Activated CD8-positive, alpha-beta memory T cell treated with anti-CD3 and anti-CD28 coated beads, Interleukin-2, amount 50 U/mL, for 24 hours (primary cell): Measurements from ENCODE around the gene CBFB.
"Not testable (repeated sequence)": the region's sequence is repeated elsewhere in the genome, so short reads cannot be mapped to it uniquely, and the experiment has no call there.

Source experiments
- DNase-seq: peaks from one replicate; pipeline ENCODE4 v3.0.0-alpha.2; 2020; ENCODE audit errors: extremely low read depth

CBFB gene

DNA sequence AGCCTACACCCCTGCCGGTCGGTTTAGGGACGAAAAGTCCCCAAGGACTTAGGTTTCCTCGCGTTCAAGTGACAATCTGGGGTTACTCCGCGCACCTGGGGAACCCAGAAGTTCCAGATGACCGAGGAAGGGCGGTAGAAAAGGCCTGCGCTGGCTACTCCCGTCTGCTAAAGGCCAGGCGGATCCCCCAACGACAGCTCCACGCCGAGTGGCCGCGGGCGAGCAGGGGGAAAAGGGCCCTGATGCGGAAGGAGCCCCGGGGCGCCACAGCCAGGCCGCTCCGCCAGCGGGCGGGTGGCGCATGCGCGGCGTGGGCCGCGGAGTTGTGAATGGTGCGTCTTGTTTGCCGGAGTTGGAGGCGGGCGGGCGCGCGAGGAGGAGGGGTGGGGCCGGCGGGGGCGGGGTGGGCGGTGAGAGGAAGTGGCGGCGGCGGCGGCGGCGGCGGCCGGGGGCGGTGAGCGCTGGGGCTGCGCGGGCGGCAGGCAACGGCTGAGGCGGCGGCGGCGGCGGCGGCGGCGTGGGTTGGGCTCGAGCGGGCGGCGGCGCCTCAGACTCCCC, at the start of gene CBFB:
Gene CBFB (plus strand): TSS at position 454 of the 558 bp plus-strand sequence. CDS start 259 bp downstream, outside the sequence.
- peak; percentile 73 for DNase-seq

DNA sequence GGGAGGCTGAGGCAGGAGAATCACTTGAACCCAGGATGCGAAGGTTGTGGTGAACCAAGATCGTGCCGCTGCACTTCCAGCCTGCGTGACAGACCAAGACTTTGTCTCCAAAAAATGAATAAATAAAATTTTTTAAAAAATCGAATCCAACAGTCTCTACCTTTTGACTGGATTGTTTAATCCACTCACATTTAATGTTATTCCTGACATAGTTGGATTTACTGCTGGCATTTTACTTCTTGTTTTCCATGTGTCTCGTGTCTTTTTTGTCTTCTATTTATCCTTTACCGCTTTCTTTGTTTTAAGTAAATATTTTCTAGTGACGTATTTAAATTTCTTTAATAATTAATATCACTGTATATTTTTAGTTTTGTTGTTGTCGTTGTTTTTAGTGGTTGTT, 45.9 kb upstream of the CBFB start:
- DNase-seq = no peak

DNA sequence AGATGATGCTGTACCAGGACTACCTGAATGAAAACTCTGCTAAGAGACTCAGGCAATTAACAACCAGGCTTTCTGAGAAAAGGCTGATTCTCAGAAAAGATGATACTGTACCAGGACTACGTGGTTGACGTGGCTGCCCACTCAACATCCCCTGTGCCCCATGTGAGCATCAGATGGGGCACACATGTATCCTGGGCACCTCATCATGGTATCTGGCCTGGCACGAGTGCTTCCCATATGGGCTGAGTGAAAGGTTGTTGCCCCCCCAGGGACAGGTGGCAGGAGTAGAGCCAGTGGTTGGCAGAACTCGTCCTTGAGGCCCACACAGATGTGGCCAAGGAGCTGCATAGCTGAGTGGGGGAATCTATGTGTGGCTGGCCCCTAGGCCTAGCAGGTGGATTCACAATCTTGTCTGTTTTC, 44.0 kb upstream of the CBFB start:
- DNase-seq = peak; percentile 46

DNA sequence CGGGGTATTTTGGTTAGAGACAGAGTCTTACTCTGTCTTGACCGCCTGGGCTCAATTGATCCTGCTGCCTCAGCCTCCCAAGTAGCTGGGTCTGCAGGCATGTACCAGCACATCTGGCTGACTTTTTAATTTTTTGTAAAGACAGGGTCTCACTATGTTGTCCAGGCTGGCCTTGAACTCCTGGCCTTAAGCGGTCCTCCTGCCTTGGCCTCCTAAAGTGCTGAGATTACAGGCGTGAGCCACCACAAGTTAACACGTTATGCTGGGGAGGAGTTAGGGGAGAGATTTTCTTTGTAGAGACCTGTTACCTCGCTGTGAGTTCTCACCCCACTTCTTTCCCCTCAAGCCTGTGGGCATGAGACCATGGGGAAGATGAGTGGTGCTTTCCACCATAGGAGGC, 42.4 kb upstream of the CBFB start:
- no peak for DNase-seq

DNA sequence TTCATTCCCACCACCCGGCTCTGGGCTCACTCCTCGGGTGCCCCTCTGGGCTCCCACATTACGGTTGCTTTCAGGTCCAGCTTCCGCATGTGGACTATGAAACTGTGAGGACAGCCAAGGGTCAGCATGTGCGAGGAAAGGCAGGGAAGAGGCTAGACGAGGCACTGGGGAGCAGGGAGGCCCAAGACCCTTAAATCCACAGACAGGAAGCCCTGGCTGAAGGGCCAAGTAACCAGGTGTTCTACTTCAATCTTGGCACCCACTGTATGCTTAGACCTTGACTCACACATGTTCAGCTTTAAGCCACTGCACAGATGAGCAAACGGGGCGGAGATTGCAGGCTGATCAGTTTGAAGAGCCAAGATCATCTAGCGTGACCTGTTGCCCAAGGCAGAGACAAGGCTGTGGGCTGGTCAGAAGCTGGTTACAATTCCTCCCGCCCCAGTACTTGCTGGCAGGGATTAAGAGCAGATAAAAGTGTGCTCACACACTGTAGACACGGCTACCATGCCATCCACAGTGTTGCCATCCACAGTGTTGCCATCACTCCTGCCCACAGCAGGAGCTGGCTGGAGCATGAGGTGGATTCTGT, 40.7 kb upstream of the CBFB start, which contains the start of gene CES4A:
Gene CES4A (plus strand): TSS at position 393 of the 592 bp plus-strand sequence. CDS start 184 bp downstream, at position 577.
- no peak for DNase-seq

DNA sequence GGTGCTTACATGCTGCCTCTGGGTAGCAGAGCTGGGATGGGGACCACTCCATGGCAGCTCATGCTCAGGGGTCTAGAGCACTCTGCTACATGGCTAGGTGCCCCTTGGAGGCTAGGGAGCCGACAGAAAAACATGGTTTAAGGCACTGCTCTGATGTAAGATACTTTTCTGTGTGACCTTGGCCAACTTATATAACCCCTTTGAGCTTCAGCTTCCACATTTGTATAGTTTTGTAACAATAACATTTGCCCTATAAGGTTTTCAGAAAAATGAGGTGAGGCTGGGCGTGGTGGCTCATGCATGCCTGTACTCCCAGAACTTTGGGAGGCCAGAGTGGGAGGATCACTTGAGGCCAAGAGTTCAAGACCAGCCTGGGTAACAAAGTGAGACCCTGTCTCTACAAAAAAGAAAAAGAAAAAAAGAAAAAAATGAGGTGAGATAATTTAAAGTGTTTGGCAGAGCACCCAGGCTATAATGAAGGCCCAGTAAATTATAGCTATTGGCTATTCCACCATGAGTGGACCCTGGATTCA, 37.3 kb upstream of the CBFB start:
- DNase-seq = no peak

DNA sequence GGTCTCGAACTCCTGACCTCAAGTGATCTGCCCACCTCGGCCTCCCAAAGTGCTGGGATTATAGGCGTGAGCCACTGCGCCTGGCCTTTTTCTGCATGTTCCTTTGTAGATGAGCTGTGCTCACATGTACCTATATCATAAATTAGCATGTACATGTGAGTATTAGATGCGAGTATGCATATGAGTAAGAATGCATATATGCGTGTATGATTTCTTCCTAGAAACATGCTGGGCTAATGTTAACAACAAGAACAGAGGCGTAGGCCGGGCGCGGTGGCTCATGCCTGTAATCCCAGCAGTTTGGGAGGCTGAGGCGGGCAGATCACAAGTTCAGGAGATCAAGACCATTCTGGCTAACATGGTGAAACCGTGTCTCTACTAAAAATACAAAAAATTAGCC, 35.4 kb upstream of the CBFB start:
- DNase-seq = not testable (repeated sequence)

DNA sequence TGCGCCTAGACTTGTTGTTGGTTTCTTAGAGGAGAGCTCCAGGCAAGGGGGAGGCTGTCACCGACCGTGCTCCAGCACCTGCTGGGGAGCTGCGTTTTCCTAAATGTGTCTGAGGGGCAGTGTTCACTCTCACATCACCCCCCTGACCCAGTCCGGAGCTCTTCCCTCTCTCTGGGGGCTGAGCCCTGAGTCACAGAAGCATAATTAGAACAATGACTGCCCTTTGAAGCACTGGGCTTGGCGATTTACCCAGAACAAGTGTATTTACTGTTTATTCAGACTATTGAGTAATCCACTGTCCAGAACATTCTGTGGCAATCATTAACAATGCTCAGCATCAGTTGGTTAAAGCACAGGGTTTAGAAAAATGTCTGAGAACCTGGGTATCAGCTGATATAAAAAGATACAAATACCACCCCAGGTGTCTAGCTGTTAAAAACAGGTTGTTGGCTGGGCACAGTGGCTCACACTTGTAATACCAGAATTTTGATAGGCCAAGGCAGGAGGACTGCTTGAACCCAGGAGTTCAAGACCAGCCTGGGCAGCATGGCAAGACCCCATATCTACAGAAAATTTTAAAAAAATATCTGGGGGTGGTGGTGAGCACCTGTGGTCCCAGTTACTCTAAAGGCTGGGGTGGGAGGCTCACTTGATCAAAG, 32.5 kb upstream of the CBFB start:
- DNase-seq = no peak

DNA sequence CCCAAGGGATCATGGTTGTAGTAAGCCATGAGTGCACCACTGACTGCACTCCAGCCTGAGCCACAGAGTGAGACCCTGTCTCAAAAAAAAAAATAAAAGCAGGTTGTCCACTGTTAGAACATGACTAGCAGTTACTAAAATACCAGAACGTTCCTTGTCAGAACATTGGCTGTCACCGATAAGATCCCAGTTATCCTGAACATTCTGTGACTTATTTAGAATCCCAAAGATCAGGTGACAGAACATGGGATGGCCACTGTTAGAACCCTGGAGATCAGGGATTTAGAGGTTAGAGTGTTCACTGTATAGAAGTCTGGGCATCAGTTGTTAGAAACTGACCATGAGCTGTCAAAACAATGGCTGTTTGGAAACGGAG, 32.0 kb upstream of the CBFB start:
- DNase-seq = no peak

DNA sequence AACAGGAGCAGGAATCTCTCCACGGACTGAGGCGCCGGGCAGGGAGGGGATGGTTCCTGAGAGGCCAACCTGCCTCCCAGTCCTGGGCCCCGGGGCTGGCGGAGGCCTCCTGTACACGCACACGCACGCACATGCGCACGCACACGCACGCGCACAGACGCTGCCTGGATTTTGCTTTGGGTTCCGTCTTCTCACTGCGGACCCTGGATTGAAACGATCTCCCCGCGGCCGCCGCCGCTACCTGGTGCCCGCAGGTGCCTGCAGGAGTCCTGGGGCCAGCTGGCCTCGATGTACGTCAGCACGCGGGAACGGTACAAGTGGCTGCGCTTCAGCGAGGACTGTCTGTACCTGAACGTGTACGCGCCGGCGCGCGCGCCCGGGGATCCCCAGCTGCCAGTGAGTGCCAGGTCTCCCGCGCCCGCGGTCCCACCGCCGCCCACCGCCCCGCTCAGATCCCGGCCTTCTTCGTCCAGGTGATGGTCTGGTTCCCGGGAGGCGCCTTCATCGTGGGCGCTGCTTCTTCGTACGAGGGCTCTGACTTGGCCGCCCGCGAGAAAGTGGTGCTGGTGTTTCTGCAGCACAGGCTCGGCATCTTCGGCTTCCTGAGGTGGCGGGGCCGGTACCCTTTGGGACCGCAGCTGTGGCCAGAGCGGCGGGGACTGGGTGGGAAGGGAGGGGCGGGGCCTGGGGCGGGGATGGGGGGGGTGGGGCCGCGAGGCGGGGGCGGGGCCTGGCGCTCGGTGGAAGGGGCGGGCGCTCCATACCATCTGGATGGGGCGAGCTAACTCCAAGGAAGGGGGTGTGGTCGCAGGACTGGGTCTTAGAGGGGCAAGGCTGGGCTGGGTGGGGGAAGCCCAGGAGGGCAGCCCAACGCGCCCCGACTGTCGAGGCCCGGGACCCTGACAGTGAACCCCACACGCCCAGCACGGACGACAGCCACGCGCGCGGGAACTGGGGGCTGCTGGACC, 28.3 kb upstream of the CBFB start:
- no peak for DNase-seq

DNA sequence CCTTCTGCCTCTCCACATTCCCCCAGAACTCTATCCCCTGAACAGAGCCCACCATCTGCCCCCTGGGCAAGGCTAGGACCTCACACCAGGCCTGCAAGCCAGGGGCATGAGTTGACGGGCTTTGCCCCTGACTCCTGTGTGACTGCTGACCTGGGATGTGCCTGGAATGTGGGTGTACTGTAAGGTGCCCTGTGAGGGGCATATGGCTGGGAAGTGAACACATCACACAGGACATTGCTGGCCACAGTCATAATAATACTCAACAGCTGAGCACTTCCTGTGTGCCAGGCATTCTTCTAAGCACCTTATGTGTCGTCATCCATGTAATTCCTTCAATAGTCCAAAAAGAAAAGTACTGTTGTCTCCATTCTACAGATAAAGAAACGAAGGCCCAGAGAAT, 27.2 kb upstream of the CBFB start:
- no peak for DNase-seq

DNA sequence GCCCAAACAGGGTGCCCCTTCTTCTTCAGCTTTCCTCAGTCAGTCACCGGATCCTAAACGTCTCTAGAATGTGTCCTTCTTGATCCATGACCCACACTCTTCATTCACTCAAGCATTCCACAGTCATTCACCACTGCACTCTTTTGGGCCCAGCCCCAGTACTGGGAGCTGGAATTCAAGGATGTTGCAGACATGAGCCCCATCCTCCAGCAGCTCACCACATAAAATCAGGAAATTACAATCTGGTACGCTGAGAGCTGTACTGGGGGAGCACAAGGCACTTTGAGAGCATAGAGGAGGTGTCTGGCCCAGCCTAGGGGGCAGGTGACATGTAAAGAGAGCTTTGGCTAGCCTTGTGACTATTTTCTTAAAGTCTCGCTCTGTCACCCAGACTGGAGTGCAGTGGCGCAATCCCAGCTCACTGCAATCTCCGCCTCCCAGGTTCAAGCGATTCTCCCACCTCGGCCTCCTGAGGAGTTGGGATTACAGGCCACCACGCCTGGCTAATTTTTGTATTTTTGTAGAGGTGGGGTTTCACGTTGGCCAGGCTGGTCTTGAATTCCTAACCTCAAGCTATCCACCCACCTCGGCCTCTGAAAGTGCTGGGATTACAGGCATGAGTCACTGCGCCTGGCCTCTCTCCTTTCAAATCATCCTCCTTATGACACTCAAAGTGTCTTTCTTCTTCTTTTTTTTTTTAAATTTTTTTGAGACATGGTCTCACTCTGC, 21.9 kb upstream of the CBFB start:
- DNase-seq = no peak

DNA sequence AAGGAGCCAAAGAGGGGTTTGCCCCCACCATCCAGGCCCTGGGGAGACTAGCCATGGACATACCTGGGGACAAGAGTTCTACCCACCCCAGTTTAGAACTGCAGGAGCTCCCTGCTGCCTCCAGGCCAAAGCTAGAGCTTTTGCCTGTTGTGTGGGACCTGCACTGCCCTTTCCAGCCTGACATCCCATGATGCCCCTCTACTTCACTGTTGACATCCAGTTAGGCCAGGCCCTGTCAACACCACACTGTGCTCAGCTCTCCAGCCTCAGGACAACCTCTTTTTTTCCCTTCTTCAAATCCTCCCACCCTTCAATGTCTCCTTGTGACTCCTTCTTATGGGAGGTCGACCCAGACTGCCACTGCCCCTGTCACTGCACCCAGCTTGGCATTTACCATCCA, 19.8 kb upstream of the CBFB start:
- no peak for DNase-seq

DNA sequence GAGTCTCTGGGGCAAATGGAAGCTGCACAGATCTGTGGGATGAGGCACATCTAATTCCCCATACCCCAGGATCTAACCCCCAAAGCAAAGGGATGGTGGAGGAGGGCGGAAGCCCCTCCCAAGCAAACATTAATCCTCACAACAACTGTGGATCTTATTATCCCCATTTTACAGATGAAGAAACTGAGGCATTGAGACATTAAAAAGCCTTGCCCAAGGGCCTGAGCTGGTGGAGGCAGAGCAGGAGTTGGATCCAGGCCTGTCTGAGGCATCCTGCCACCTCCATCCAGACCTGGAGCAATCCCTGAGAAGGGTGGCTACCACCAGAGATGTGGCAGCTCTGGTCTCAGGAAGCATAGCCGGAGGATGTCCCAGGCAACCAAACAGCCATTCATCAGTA, 17.7 kb upstream of the CBFB start:
- DNase-seq = no peak

DNA sequence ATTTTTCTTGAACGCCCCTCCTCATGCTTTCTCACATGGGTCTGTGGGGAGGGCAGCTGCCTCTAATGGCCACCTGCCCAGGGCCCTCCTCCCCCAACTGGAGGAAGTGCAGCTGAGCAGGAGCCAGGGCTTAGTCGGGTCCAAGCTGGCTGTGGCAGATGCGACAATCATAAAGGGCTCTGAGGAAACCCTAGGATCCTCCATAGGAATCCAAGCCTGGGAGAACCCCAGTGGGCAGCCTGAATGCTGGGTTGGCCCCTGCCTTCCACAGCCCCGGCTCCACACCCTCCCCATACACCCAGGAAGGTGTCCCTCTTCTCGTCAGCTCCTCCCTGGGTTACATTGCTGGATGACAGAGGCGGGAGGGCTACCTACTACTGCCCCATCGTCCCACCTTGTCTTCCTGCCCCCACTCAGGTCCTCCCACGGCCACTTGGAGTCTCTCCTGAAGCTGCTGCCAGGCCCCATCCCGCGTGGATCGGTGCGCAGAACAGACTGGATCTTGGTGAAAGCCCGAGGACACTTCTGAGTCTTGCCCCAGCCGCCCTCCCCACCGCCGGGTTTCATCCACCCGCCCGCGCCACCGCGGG, 15.6 kb upstream of the CBFB start:
- DNase-seq = no peak

DNA sequence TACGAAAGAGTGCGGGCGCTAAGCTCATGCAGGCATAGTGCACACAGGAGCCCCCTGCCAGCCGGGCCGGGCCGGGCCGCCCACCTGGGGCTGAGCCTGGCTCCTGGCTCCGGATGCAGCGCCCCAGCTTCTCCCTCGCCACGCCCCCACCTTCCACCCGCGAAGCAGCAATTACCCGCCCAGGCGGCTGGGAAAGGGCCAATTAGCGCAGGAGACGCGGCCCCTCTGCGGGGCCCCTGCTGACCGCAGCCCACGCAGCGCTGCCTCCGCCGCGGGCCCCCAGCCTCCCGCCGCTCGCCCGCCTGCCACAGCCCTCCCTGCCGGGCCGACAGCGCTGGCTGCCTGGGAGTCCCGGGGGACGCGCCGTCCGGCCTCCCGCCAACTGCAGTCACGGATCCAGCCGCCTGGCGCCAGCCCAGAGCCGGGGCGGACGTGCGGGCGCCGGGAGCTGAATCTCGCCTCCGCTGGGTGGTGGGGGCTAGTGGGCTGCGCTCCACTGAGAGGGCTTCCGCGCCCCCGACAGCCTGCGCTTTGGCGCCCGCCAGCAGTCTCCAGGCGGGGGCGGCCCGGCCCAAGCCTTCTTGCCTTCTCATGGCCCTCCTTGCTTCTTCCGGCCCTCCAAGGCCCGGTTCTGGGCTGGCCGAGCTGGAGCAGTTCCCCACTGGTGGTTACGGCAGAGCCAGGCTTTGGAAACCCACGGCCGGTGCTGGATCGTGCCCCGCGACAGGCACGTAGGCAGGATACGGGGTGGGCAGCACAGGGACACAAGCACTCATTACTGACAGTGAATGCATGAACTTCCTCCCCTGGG, 14.9 kb upstream of the CBFB start:
- DNase-seq = no peak

DNA sequence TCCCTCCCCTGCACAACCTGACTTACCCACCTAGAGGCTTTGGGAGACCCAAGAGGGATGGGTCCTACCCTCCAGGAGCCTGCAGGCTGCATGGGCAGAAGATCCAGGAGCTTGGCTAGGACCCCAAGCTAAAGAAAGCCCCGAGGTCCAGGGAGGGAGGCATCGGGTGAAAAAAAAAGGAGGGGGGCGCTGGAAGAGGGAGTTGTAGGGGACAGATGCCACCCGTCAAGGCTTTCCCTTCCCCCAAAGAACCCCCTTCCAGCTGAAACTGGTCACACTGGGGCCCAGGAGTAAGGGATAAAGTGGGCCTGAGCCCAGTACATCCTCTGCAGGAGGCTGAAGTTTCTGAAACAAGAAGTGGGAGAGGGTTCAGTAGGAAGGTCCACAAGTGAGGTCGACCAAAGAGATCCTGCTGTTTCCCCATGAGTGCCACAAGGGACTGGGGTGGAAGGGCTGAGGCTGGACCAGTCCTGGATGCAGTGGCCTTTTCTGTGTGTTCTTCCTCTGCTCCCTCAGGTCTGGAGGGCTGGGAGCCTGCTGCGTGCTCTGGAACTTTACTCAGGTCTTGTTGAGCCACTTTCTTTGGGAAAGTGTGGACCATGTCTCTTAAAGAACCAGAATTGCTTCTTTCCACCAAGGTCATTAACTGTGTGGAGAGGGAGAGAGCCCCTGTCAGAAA, 14.2 kb upstream of the CBFB start:
- DNase-seq = no peak

DNA sequence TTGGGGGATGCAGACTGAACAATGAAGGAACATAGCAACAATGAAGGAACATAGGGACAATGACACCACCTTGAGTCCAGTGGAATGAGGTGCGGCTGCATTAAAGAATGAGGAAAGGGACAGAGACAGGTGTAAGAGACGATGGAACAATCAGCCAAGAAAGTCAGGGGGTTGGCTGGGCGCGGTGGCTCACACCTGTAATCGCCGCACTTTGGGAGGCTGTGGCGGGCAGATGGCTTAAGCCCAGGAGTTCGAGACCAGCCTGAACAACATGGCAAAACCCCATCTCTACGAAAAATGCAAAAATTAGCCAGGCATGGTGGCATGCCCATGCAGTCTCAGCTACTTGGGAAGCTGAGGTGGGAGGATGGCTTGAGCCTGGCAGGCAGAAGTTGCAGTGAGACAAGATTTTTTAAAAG, 13.6 kb upstream of the CBFB start:
- DNase-seq = no peak

DNA sequence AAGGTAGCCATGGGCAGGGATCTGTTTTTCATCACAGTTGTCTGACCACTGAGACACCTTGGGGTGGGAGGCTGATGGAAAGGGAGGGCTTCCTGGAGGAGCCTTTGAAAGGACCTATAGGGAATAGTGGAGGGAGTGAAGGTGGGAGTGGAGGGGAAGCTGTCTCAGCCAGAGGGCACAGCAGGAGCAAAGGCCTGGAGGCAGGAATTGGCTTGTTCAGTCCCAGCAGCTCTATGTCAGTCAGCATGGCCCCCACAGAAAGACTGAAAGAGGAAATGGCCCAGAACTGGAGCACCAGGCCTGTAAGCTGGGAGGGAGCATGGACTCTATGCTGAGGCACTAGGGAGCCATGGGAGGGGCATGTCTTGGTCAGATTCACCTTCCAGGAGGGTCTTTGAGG, 12.8 kb upstream of the CBFB start:
- DNase-seq = no peak
